Prostate gland (tissue), 2 donors: ENCODE results near the gene ANO2. TPM values are rescaled to one million over a fixed set of nuclear protein-coding genes. Genes with fewer than 3 reads are reported as not detected.
"Not testable (repeated sequence)": the region's sequence is repeated elsewhere in the genome, so short reads cannot be mapped to it uniquely, and the experiment has no call there.

ENCODE experiments used
- DNase-seq: peaks from one replicate; pipeline ENCODE4 v3.0.0-alpha.2; 2019; ENCODE audit warnings: low spot score
- H3K27ac ChIP-seq, 2 donors: fragments of 200-600 bp; sonication (generic); 2 replicates each; pipeline ENCODE4 v1.5.1; 2017 to 2019
- H3K27me3 ChIP-seq: fragments of 200-600 bp; sonication (generic); replicated peaks from 2 replicates; pipeline ENCODE4 v1.5.1; 2019; ENCODE audit not compliant: insufficient read depth
- H3K36me3 ChIP-seq, 2 donors: fragments of 200-600 bp; sonication (generic); 1 replicate in 1 of 2; 2 replicates in 1 of 2; pipeline versions ENCODE4 v1.5.1 to v1.8.1; 2017 to 2019
- H3K4me1 ChIP-seq: fragments of 200-600 bp; sonication (generic); replicated peaks from 2 replicates; pipeline ENCODE4 v1.5.1; 2019
- H3K4me3 ChIP-seq, 2 donors: fragments of 200-600 bp; sonication (generic); 2 replicates each; pipeline ENCODE4 v1.5.1; 2017 to 2019
- H3K9me3 ChIP-seq: fragments of 200-600 bp; sonication (generic); 2 replicates; pipeline ENCODE4 v1.5.1; 2017
- POLR2A ChIP-seq: fragments of 450-650 bp; IDR thresholded peaks from one replicate; pipeline ENCODE4 v1.6.1; 2016; ENCODE audit warnings: antibody characterized with exemption, mild to moderate bottlenecking
- POLR2AphosphoS5 ChIP-seq: sonication (generic); formaldehyde crosslinking; IDR thresholded peaks from one replicate; pipeline ENCODE4 v1.6.1; 2017; ENCODE audit warnings: antibody characterized with exemption
- WGBS: methylation state at CpG from one replicate; pipeline ENCODE4 v1.1.5; 2018; 5-methylcytosine and 5-hydroxymethylcytosine counted together
- intact Hi-C: fragments of 100-400 bp; cut with DNase I; formaldehyde crosslinking; loops from one replicate; pipeline ENCODE4 v1.14.2; 2022
- total RNA-seq, 2 donors: library from RNA; depleted of rRNA; stranded (reverse); fragments of >200 nt; gene quantifications; one replicate each; pipeline ENCODE4 v1.1.0, GENCODE V29; 2016
- TF ChIP-seq, protein P1 (sequence below), 4 experiments: fragments of 200-600 bp in 2 of 4; fragments of 450-650 bp in 2 of 4; sonication (generic) in 2 of 4; IDR thresholded peaks; 1 replicate in 3 of 4; 2 replicates in 1 of 4; pipeline ENCODE4 v1.5.1; 2016 to 2019; ENCODE audit warnings: antibody characterized with exemption in 4 of 4, mild to moderate bottlenecking in 2 of 4, moderate library complexity in 2 of 4

Gene ANO2
- total RNA-seq, 2 donors from 2014 or later = 0.64 to 7.0 TPM

DNA sequence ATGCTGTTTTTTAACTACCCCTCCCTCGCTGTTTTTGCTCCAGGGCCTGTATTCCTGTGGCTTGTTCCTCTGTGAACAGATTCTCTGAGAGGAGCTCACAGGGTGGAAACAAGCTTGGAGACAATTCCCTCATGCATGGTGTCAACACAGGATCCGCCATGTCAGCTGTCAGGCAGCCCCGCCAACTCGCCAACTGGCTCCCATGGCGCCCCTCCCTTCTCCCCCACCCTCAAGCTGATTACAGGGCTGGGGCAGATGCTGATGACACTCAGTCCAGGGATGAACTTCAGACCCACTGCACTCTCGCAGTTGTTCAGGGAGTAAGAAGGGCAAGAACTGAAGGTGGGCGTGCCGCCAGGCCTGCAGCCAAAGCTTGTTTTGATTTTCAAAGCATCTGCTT, 283.2 kb downstream of the ANO2 start:
- Histone ChIP-seq H3K4me3 (no peak overlapping the region), H3K27ac (no peak overlapping the region), H3K9me3 (no peaks in the 10 kb centered on the region), H3K4me1 (no peaks in the 10 kb centered on the region), H3K27me3 (no peaks in the 10 kb centered on the region), H3K36me3 (no peaks in the 10 kb centered on the region)
- 85% methylated on average over 8 of the region's 8 CpGs for WGBS
- DNase-seq = no peak
- TF ChIP-seq POLR2A (no peak), POLR2AphosphoS5 (no peak)
- TF ChIP-seq, protein P1, sequence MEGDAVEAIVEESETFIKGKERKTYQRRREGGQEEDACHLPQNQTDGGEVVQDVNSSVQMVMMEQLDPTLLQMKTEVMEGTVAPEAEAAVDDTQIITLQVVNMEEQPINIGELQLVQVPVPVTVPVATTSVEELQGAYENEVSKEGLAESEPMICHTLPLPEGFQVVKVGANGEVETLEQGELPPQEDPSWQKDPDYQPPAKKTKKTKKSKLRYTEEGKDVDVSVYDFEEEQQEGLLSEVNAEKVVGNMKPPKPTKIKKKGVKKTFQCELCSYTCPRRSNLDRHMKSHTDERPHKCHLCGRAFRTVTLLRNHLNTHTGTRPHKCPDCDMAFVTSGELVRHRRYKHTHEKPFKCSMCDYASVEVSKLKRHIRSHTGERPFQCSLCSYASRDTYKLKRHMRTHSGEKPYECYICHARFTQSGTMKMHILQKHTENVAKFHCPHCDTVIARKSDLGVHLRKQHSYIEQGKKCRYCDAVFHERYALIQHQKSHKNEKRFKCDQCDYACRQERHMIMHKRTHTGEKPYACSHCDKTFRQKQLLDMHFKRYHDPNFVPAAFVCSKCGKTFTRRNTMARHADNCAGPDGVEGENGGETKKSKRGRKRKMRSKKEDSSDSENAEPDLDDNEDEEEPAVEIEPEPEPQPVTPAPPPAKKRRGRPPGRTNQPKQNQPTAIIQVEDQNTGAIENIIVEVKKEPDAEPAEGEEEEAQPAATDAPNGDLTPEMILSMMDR (IDR thresholded peaks at IDR 0.05) = no peak
- intact Hi-C loops = no loop called here

DNA sequence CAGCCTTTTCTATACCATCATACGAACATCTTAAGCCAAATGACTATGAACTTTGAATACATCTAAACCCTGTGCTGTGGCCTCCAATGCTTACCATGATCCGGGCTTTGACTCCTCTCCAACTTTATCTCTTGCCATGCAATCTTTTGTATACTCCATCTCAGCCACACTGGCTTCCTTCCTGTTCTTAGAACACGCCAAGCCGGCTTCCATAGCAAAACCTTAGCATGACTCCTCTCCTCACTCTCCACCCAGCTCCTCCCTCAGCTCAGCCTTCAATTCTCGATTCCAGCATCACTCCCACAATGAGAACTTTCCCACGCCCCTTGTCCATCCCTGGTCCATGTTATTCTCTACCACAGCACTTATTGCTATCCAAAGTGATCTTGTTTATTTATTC, 284.8 kb downstream of the ANO2 start:
- no peaks in the 10 kb centered on the region for H3K27me3 ChIP-seq
- H3K27ac ChIP-seq = no peak overlapping the region
- WGBS = 67% methylated on average over 6 of the region's 6 CpGs
- no peak for DNase-seq
- H3K4me1 ChIP-seq = no peaks in the 10 kb centered on the region
- H3K36me3 ChIP-seq = no peaks in the 10 kb centered on the region
- H3K4me3 ChIP-seq = no peak overlapping the region
- intact Hi-C loops = no loop called here
- H3K9me3 ChIP-seq = no peaks in the 10 kb centered on the region
- TF ChIP-seq POLR2A (no peak), POLR2AphosphoS5 (no peak)
- TF ChIP-seq, protein P1 (IDR thresholded peaks at IDR 0.05) = no peak

DNA sequence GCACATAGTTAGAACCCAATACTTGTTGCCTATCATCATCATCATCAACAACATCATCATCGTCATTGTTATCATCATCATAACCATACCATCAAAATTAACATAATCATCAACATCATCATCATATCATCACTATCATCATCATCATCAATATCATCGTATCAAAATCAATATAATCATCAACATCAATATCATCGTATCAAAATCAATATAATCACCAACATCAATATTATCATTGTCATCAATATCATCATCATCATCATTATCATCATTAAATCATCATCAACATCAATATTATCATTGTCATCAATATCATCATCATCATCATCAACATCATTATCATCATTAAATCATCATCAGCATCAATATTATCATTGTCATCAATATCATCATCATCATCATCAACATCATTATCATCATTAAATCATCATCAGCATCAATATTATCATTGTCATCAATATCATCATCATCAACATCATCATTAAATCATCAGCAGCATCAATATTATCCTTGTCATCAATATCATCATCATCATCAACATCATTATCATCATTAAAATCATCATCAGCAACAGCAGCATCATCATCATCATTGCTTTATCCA, 286.6 kb downstream of the ANO2 start:
- WGBS = 100% methylated on average over 3 of the region's 3 CpGs
- H3K4me3 ChIP-seq, DNase-seq, H3K4me1 ChIP-seq, H3K27me3 ChIP-seq, H3K9me3 ChIP-seq, intact Hi-C loops, H3K36me3 ChIP-seq, H3K27ac ChIP-seq: not testable (repeated sequence)

DNA sequence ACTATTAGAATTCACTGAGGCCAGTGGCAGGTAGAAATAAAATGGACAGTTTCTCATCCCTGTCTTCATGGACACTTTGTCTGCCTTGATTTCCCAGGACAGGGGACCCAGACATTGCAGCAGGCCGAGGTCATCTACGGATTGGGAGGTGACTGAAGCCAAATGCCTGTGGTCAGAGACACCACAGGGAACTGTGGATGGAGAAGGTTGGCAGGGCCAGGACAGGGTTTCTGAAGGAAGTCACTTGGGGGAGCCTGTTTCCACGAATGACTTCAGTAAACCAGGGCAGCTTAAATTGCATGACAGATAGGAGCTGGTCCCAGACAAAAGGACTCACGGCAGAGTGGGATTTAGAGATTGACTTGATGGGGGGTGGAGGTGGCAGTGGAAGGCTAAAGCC, 288.2 kb downstream of the ANO2 start:
- Histone ChIP-seq H3K36me3 (no peaks in the 10 kb centered on the region), H3K9me3 (no peaks in the 10 kb centered on the region), H3K4me3 (no peak overlapping the region), H3K4me1 (no peaks in the 10 kb centered on the region), H3K27ac (no peak overlapping the region), H3K27me3 (no peaks in the 10 kb centered on the region)
- TF ChIP-seq POLR2AphosphoS5 = no peak
- TF ChIP-seq POLR2A = no peak
- intact Hi-C loops = no loop called here
- no peak for DNase-seq
- 75% methylated on average over 4 of the region's 4 CpGs for WGBS

DNA sequence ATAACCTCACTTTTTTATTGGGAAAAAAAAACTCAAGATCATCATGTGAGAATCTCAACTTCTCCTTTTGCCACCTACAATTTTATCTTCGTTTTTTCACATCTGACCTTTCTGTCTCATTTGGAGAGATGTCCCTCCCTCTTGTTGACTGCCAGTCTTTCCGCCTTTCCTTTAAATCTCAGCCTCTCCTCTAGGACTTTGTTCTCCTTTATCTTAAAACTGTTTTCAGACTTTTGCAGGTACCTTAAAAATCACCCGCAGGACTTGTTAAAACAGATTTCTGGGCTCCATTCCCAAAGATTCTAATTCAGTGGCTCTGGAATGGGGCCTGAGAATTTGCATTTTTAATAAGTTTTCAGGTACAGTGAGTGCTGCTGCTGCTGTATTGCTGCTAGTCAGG, 289.9 kb downstream of the ANO2 start:
- Histone ChIP-seq H3K27ac (no peak overlapping the region), H3K36me3 (no peaks in the 10 kb centered on the region), H3K9me3 (no peaks in the 10 kb centered on the region), H3K4me3 (no peak overlapping the region), H3K27me3 (no peaks in the 10 kb centered on the region), H3K4me1 (no peaks in the 10 kb centered on the region)
- intact Hi-C loops = no loop called here
- TF ChIP-seq POLR2A (no peak), POLR2AphosphoS5 (no peak)
- TF ChIP-seq, protein P1 (IDR thresholded peaks at IDR 0.05) = no peak
- no peak for DNase-seq
- WGBS = 58% methylated on average over 3 of the region's 3 CpGs

DNA sequence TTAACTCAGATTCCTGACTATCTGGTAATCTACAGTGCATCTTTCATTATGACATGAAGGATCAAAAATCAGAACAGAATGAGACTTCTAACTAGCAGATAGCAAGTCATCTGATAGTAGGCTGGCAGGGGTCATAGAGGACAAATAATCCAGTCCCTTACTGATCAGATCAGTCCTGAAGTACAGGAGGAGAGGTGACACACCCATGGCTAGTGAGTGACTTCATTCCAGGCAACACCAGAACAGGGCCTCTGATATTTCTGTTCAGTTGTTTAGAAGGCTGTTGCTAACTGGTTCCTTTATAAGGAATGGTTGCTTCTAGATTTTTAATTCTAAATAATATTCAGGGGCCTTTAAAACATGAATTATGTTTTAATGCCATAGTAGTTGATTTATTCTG, 291.0 kb downstream of the ANO2 start:
- no peaks in the 10 kb centered on the region for H3K27me3 ChIP-seq
- TF ChIP-seq, protein P1 (IDR thresholded peaks at IDR 0.05) = no peak
- no peak for TF ChIP-seq POLR2AphosphoS5
- TF ChIP-seq POLR2A = no peak
- no peak overlapping the region for H3K4me3 ChIP-seq
- H3K27ac ChIP-seq = no peak overlapping the region
- DNase-seq = no peak
- H3K4me1 ChIP-seq = no peaks in the 10 kb centered on the region
- intact Hi-C loops = no loop called here
- no peaks in the 10 kb centered on the region for H3K36me3 ChIP-seq
- no peaks in the 10 kb centered on the region for H3K9me3 ChIP-seq
